Neural progenitor cell (in vitro differentiated cells): ENCODE data around the gene PPAN.

Experiments used
- EZH2 ChIP-seq: fragments of 200-600 bp; sonication (generic); IDR thresholded peaks from 2 replicates; pipeline ENCODE4 v1.6.1; 2017; ENCODE audit warnings: antibody characterized with exemption, mild to moderate bottlenecking, moderate library complexity
- EZH2phosphoT487 ChIP-seq: fragments of 200-600 bp; sonication (generic); IDR thresholded peaks from 2 replicates; pipeline ENCODE4 v1.6.1; 2017; ENCODE audit warnings: antibody characterized with exemption
- TF ChIP-seq, protein P1 (sequence below): fragments of 200-600 bp; sonication (generic); IDR thresholded peaks from 2 replicates; pipeline ENCODE4 v1.5.1; 2017; ENCODE audit warnings: antibody characterized with exemption, mild to moderate bottlenecking

DNA sequence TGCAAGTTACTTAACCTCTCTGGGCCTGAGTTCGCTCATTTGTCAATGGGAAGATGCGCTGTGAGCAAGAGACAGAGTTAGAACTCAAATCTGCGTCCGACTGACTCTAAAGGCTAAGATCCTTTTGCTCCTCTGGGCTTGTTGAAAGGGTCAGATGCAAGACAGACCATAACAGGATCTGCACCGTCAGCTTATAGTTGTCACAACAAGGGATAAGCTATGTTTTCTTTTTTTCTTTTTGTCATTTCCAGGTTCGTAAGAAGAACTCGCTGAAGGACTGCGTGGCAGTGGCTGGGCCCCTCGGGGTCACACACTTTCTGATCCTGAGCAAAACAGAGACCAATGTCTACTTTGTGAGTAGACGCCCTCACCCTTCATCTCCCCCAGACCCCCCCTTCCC lies 1.1 kb downstream of the PPAN start:
- TF ChIP-seq, protein P1, sequence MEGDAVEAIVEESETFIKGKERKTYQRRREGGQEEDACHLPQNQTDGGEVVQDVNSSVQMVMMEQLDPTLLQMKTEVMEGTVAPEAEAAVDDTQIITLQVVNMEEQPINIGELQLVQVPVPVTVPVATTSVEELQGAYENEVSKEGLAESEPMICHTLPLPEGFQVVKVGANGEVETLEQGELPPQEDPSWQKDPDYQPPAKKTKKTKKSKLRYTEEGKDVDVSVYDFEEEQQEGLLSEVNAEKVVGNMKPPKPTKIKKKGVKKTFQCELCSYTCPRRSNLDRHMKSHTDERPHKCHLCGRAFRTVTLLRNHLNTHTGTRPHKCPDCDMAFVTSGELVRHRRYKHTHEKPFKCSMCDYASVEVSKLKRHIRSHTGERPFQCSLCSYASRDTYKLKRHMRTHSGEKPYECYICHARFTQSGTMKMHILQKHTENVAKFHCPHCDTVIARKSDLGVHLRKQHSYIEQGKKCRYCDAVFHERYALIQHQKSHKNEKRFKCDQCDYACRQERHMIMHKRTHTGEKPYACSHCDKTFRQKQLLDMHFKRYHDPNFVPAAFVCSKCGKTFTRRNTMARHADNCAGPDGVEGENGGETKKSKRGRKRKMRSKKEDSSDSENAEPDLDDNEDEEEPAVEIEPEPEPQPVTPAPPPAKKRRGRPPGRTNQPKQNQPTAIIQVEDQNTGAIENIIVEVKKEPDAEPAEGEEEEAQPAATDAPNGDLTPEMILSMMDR: no peak
- no peak for TF ChIP-seq EZH2
- TF ChIP-seq EZH2phosphoT487: no peak
